NCI-H2029 (cell line): ENCODE measurements around the gene GDAP2.
"Not testable (repeated sequence)": the region's sequence is repeated elsewhere in the genome, so short reads cannot be mapped to it uniquely, and the experiment has no call there.

Source experiments
- DNase-seq: peaks from one replicate; lab custom pipeline; 2025; lab: John Stamatoyannopoulos, UW

GDAP2 gene

DNA sequence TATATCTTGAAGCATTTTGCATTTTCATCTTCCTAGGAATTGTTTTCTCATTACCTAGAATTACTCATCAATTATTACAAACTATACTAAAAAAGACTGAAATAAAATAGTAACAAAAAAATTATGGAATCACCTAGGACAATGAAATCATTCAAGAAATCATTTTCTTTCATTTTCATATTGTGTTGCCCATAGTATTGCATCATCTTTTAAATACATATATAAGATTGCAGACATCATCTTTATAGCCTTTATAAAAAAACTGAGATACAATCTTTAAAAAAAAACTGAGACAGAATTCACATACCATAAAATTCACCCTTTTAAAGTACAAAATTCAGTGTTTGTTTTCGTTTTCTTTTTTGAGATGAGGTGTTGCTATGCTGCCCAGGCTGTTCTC lies 29.6 kb downstream of the GDAP2 start:
- DNase-seq = no peak

DNA sequence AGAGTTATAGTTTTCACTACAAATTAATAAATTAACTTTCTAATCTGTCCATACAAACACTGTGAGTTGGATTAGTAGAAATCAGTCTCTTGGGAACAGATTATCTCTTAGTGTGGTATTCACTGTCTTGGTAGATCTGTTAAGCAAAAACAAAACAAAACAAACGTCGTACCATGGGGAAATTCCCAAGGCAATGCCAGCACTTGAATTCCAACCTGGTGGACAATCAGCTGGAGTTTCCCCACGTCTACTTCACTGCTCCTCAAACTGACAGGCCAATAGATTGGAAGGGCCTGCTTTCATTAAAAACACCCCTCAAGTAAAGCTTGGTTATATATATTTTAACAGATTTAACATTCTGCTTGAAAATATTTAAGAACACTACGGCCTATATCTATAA lies 31.9 kb downstream of the GDAP2 start:
- DNase-seq = no peak

DNA sequence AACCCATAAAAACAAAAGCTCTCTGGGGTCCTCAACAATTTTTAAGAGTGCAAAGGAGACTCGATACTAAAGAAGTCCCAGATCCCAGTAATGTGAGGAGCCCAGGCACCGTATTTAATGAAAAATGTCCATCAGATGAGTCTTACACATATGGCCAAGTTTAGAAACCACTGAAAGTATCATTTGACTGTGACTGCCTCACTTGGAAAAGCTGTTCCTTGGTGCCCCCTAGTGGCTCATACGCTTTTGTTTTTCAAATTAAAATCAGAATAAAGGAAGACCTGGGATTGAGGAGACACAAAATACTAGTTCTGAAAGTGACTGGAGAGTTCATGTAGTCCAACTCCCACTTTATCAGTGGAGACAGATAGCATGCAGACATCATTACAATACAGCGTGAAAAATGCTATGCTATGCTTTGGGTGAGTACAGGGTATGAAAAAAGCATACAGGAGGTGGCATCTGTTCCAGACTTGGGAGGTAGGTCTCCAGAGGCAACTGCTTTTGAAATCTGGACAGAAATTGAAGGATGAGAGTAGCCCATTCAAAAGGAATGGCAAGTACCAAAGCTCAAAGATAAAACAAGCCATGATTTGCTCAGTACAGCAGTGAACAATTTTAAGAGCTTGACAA lies 33.8 kb downstream of the GDAP2 start:
- DNase-seq = peak; percentile 36

DNA sequence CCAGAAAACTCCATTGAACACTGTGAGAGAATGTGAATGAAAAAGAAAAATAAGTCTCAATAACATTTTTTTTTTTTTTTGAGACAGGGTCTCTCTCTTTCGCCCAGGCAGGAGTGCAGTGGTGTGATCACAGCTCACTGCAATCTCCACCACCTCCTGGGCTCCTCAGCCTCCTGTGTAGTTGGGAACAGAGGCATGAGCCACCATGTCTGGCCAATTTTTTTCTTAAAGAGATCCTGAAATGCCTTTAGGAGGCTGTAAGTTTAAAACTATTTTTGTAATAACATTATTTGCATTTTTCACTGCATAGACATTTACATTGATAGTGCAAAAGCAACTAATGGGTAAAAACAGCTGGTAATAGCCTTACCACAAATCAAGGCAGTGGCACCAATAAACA lies 35.3 kb downstream of the GDAP2 start:
- no peak for DNase-seq

DNA sequence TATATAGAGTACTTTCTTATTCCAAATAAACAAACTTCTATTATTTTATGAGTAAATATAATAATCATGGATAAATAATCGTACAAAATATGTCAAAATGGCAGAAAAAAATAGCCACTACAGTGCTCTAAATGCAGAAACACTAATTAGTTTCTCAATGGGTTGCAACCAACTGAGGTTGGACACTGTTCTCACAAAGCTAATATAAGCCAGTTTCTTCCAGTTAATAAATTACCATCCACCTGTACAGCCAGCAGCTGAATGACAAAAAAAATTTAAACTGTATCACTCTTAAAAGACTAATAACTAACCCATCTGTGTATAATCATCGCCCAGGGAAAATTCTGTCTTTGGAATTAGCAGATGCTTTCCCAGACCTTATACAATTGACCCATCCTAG lies 36.9 kb downstream of the GDAP2 start:
- no peak for DNase-seq

DNA sequence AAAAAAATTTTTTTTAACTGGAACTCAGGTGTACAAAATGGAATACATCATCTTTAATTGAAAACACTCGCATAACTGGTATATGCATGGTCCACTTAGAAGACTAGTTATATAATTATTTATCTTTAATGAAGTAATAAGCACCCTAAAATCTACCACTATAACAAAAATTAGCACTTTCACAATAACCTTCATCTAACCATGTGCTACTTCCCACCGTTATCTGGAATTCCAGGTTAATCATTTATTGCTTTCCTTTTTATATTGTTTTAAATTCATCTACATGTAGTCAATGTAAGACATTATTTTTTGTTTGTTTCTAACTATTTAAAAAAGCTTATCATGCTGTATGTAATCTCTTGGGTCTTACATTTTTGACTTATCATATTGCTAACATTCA lies 39.0 kb downstream of the GDAP2 start:
- DNase-seq = no peak

DNA sequence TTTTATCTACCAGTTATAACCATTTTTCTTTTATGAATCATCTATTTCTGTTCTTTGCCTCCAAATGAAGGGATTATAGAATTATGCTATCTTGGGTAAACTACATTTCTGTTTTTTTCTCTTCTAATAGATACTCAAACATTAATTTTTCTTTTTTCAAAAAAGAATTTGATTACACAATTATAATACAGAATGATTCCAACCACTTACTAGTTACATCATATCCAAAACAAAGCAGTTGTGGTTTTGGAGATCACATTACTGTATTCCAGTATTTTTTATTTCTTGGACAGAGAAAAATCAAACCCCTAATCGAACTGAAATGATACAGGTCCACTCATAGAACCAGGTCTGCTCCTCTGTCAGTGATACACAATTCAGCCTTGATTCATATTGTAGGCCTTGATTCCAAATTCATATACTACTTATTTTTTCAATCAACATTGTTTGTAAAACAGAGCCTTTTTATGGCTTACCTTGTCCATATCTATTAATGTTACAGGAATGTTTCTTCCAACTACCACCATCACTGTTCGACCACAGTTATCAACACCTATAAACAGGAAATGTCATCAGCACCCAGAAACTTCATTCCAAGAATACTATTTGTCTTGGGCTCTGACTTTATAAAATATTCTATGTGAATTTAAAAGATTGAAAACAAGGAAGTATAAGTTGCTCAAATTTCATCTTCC lies 43.2 kb downstream of the GDAP2 start:
- DNase-seq = no peak

DNA sequence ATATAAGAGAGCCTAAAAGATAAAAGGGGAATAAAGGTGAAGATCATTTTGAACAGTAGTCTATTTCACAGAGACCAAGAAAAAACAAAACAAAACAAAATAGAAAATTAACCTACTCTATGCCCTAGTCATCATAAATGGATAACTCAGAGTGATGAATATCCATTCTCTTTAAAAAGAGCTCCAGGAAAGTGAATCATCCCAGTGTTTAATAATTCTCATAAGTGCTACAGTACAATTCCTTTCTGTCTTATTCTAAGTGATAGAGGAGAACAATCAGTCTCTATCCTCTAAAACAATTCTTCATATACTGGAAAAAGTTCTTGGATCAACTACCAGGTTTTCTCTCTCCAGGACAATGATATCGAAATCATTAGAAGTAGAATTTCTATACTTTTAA lies 45.8 kb downstream of the GDAP2 start:
- DNase-seq = no peak

DNA sequence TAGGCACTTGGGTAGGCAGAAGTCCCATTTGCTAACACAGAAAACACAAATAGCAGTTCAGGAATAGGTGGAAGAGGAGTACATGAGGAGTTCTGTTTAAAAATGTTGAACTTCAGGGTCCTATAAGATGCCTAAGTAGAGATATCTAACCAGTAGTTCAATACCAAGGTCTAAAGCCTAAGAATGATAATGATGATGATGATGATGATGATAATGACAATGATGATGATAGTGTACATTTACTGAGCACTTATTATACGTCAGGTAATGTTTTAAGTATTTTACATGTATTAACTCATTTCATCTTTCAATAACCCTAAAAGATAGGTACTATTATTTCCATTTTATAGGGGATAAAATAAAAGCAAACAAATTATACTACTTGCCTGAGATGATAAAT lies 50.1 kb downstream of the GDAP2 start:
- no peak for DNase-seq

DNA sequence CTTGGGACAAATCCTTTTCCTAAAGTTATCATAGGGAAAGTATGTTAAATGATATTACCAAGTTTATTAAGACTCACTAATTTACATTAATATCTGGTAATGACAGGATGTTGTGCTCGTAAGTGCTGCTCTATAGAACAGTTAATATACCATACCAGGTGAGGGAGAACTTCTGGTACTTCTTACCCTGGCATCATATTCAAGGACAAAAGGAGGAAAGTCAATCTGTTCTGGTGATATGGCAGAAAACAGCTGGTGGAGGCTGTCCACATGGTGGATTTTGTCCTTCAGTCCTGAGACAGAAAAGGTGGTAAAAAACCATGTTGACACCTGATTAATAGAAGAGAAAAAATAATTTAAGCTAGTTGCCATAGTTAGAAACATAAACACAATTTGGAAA lies 51.6 kb downstream of the GDAP2 start:
- no peak for DNase-seq

DNA sequence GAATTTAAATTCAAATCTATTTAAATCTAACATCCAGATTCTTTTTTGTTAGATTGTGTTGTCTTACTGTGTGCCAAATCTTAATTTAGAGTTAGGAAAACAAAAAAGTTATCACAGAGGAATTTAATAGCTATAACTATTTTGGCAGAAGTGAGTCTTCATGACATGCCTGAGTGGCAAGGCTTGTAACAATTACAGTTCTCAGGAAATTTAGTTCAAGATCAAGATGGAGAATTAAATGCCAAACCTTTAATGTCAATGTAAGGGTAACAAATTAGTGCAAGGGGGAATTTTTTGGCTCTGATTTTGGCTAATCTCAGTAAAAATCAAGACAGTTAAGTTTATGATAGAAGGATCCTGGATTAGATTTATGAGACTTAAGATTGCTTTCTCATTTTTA lies 58.4 kb downstream of the GDAP2 start:
- DNase-seq = no peak

DNA sequence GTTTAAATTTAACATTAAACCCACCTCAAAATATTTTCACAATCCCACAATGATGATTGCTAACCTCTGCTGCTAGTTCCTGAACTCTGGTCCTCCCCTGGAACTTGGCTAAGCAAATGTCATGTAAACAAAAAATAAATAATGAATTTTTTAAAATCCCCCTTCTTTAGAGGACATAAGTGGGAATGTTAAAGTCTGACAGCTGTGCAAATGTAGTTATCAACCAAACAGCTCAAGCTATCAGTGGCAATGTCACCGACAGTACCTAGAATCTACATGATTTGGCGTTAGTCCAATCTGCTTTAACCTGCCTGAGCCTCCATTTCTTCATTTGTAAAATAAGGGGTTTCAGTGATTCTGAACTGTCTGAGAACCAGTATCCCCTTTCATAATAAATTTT lies 67.7 kb downstream of the GDAP2 start:
- no peak for DNase-seq

DNA sequence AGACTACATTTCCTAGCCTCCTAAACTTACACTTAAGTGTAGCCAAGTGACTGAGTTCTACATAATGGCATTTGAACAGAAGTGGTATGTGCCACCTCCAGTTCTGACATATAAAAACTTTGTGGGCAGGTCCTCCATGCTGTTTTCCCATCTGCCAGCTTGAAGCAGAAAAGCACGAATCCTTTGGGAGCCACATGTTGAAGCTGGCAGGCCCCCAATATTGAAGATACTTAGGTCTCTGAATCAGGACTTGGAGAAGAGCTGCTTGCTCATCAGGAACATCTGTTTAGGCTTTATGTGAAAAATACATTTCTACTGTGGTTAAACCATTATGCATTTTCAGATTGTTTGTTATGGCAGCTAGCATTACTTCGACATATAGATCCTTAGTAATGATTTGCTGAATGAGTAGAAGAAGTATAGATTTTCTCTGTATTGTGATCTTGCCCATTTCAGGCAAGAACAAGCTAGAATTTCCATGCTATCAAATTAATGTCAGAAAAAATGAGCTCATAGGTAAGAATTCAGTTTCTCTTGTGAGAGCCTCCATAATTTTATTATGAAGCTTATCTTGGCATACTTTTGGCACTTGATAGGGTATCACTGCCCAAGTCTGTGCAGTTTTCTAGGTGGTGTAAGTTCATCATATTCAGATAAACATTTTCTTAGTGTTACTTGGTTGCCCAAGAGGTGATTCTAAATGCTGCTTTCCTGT lies 68.4 kb downstream of the GDAP2 start:
- DNase-seq = no peak

DNA sequence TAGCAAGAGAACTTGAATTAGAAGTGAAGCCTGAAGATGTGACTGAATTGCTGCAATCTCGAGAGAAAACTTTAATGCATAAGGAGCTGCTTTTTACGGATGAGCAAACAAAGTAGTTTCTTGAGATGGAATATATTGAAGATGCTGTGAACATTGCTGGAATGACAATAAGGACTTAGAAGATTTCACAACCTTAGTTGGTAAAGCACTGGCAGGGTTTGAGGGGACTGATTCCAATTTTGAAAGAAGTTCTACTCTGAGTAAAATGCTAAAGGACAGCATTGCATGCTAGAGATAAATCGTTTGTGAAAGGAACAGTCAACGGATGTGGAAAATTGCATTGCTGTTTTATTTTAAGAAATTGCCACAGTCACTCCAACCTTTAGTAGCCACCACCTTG lies 69.5 kb downstream of the GDAP2 start:
- DNase-seq = no peak

DNA sequence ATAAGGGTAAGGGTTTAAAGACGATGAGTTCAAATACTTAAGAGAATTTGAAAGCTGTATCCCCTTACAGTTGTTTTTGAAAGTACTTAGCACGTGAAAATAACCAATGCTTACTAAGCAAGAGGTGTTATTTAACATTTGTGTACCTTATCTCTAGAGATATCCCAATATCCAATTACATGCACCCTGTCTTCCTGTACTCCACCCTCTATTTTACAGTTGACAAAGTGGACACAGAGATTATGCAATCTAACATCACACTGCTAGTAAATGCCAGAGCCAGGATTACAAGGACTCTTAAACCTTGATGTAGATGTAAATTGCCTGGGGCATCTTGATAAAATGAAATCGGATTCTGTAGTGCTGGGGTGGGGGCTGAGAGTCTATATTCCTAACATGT lies 72.0 kb downstream of the GDAP2 start:
- DNase-seq = peak; percentile 29

DNA sequence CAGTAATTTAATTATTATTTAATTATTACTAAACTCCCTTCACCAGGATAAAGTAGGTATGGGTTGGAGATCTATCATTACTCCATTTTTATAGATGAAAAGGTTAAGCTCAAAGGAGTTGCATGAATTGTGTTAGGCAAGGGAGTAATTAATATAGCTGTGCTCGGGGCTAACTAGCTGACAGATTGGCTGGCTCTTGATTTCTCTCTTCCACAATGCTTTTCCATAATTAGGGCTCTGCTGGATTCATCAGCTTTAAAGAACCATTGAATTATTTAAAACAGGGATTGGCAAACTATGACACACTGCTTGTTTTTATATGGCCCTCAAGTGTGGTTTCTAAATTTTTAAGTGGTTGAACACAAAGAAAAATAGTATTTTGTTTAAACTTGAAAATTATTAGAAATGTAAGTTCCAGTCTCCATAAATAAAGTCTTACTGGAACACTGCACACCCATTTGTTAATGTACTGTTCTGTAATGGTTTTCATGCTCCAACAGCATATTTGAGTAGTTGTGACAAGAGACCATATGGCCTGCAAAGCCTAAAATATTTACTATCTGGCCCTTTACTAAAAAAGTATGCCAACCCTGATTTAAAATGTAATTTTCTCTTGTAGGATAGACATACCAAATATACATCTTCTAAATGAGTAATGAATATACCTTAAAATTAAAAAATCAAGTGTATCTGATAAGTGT lies 76.4 kb downstream of the GDAP2 start:
- DNase-seq = no peak

DNA sequence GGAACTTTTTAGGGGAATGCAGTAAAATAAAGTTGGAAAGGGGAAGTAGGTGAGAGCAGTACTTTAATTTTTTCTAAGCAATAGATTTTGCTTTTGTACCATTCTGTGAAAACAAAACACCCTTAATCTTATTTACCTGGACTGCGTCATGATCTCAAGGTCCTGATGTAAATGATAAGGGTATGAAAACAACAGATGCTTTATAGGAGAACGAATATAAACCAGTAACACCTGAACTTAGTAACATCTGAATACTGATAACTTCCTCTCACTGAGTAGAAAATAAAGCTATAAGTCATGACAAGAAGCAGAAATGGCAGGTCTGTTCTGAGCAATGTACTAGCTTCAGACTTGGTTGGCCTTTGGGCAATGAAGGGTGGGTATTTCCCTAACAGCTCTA lies 77.7 kb downstream of the GDAP2 start:
- DNase-seq = no peak

DNA sequence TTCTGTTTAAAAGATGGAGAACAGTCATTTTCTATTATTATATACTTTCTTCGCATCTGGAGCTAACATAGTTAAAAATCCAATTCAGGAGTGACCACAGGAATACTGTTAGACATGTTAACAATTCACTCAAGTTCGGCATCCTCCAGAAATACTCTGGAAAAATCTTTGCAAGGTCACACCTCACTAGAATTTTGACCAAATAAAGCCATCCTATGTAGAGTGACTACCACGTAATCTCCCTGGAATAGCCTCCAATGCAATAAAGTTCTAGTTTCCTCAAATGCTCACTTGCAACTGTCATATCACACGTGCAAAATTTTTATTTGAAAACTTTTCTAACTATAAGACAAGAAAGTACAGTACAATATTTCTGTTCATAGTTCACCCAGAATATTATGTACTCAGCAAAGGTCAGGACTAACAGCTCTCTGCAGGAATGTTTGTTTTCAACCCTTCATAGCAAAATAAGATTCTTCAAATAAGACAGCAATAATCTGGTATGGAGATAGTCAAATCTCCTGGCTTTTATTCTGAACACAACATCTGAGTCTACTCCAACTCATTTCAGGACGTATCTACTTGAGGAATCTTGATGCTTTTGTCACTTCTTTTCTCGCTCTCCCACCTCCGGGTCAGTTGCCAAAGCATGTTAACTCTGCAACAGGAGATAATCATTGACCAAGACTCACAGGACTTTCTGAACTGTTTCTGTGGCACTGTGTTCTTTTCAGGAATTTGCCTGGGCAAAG lies 82.6 kb downstream of the GDAP2 start:
- no peak for DNase-seq

DNA sequence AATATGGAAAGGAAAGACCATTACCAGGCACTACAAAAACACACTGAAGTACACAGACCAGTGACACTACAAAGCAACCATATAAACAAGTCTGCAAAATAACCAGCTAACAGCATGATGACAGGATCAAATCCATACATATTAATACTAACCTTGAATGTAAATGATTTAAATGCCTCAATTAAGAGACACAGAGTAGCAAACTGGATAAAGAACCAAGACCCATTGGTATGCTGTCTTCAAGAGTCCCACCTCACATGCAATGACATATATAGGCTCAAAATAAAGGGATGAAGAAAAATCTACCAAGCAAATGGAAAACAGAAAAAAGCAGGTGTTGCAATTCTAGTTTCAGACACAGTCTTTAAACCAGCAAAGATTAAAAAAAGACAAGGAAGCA lies 84.9 kb downstream of the GDAP2 start:
- not testable (repeated sequence) for DNase-seq

DNA sequence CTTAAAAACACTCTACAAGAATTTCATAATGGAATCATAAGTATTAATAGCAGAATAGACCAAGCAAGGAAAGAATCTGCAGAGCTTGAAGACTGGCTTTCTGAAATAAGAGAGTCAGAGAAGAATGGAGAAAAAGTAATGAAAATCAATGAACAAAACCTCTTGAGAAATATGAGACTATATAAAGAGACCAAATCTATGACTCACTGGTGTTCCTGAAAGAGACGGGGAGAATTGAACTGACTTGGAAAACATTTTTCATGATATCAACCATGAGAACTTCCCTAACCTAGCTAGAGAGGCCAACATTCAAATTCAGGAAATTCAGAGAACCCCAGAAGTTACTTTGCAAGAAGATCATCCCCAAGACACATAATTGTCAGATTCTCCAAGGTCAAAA lies 85.6 kb downstream of the GDAP2 start:
- no peak for DNase-seq

DNA sequence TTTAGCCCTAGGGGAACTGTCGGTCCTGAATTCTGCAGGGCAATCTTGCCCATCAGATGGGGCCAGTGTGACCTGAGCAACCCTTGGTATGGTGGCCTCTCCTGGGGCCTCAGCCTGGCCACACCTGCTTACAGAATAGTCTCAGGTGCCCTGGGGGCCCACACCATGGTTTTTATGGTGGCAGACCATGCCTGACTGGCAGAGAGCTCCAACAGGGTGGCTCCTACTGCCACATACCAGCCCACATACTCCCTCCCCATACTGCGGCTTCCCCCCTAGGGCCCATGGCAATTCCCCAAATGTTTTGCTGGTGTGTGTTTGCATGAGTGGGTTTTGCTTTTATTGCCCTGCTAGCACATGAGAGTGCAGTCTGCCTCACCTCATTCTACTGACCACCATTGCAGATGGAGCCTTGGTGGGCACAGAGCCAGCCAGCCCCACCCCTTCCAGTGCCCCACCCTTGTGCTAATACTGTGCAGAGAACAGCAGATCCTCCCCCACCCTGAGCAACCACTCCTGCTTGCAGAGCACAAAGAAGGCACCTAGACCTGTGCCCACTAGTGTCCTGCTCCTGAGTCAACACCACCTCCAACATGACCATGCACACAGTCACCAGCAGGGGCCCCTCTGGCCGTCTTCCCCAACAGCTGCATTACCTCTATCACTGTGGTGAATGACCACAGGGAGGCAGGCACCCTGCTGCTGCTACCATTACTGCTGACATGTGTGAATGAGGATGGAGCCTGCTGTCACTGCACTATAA lies 86.8 kb downstream of the GDAP2 start:
- no peak for DNase-seq
